Bladder microvascular endothelial cell (primary cell): ENCODE data around the gene TBC1D19. TPM values are rescaled to one million over a fixed set of nuclear protein-coding genes. Genes with fewer than 3 reads are reported as not detected.

Source experiments
- total RNA-seq: library from RNA; depleted of rRNA; stranded (reverse); fragments of >200 nt; gene quantifications from 2 replicates; pipeline ENCODE4 v1.2.3, GENCODE V29; 2014

The TBC1D19 gene
- 6.6 and 13.3 TPM in 2 replicates for total RNA-seq

GRCh38 chr4:26583865-26584652 is at the start of gene TBC1D19:
Gene TBC1D19 (plus strand): TSS chr4:26584084. CDS start chr4:26584194, 110 bp downstream.

Other genes with a start within 250 kb of the TBC1D19 start
- not detected in 2 replicates for gene CCKAR, start 93.6 kb upstream of the TBC1D19 start, total RNA-seq